ENCODE results near the gene SLC25A10. TPM values are rescaled to one million over a fixed set of nuclear protein-coding genes. Genes with fewer than 3 reads are reported as not detected.

The SLC25A10 gene
- total RNA-seq, 4 donors from 2014 or later = 23.3 to 49.3 (median 37.1) TPM

GRCh38 chr17:81681672-81682071 is 30.4 kb upstream of the SLC25A10 start:
- Histone ChIP-seq H3K9me3 (no peaks in the 10 kb centered on the region), H3K36me3 (peaks cover 8 to 36% (median 10%) of the 10 kb centered on the region in 3 donors), H3K4me3 (no peak overlapping the region), H3K27me3 (no peaks in the 10 kb centered on the region), H3K27ac (no peak overlapping the region), H3K4me1 (peaks cover 24 to 42% (median 29%) of the 10 kb centered on the region in 3 donors)
- TF ChIP-seq CTCF (IDR thresholded peaks at IDR 0.05) = no peak
- TF ChIP-seq POLR2A (IDR thresholded peaks at IDR 0.05) = no peak
- no peak for DNase-seq
- 52% methylated on average over 5 of the region's 17 CpGs; no CpG with 5 or more reads in 1 of the 2 donors for WGBS, 2 donors
- intact Hi-C loops (cut with DNase I) = no loop called here

- intact Hi-C loops (cut with DNase I) = no loop called here
- WGBS, 2 donors = 23 to 26% methylated on average over 12 of the region's 19 CpGs
- no peak for DNase-seq
- peaks cover 24 to 49% (median 29%) of the 10 kb centered on the region in 3 donors for H3K4me1 ChIP-seq
- peak overlapping the region; percentile 85 to 97 (median 95) for H3K4me3 ChIP-seq
- peak overlapping the region; percentile 86 to 98 (median 94) for H3K27ac ChIP-seq
- H3K36me3 ChIP-seq = peaks cover 18 to 46% (median 20%) of the 10 kb centered on the region in 3 donors
- no peak for TF ChIP-seq CTCF (IDR thresholded peaks at IDR 0.05)
- no peak for TF ChIP-seq POLR2A (IDR thresholded peaks at IDR 0.05)
- no peaks in the 10 kb centered on the region for H3K9me3 ChIP-seq
- no peaks in the 10 kb centered on the region for H3K27me3 ChIP-seq
Measured at GRCh38 chr17:81682565-81683207, 29.4 kb upstream of the SLC25A10 start.

GRCh38 chr17:81683208-81683583 is 28.9 kb upstream of the SLC25A10 start:
- peak overlapping the region; percentile 86 to 98 (median 94) for H3K27ac ChIP-seq
- peak overlapping the region; percentile 85 to 97 (median 95) for H3K4me3 ChIP-seq
- no peaks in the 10 kb centered on the region for H3K9me3 ChIP-seq
- intact Hi-C loops (cut with DNase I) = no loop called here
- H3K4me1 ChIP-seq = peaks cover 27 to 55% (median 32%) of the 10 kb centered on the region in 3 donors
- 0% methylated on average over 7 of the region's 37 CpGs; no CpG with 5 or more reads in 1 of the 2 donors for WGBS, 2 donors
- no peak for TF ChIP-seq CTCF (IDR thresholded peaks at IDR 0.05)
- no peak for TF ChIP-seq POLR2A (IDR thresholded peaks at IDR 0.05)
- DNase-seq = no peak
- peaks cover 22 to 52% (median 25%) of the 10 kb centered on the region in 3 donors for H3K36me3 ChIP-seq
- no peaks in the 10 kb centered on the region for H3K27me3 ChIP-seq

GRCh38 chr17:81683584-81684441 is 28.3 kb upstream of the SLC25A10 start, which contains the start of the genes ARL16 and HGS:
Gene ARL16, minus strand, starts transcription at chr17:81683797. Its CDS starts 44 bp downstream, at chr17:81683753.
Gene HGS, plus strand, starts transcription at chr17:81684011. Its CDS starts 56 bp downstream, at chr17:81684067.
- Histone ChIP-seq H3K4me3 (peak within 1 kb of the TSS; percentile 85 to 97 (median 95)), H3K36me3 (peaks cover 27 to 58% (median 31%) of the 10 kb centered on the region in 3 donors), H3K27ac (peak within 1 kb of the TSS; percentile 86 to 98 (median 94)), H3K9me3 (no peaks in the 10 kb centered on the region), H3K4me1 (peaks cover 33 to 61% (median 37%) of the 10 kb centered on the region in 3 donors), H3K27me3 (no peaks in the 10 kb centered on the region)
- peak; percentile 80 for DNase-seq
- WGBS, 2 donors = 1% methylated on average over 10 of the region's 112 CpGs; no CpG with 5 or more reads in 1 of the 2 donors
- peak in 3 of 4 donors; percentile 21 to 85 (median 73) for TF ChIP-seq POLR2A (IDR thresholded peaks at IDR 0.05)
- peak in 2 of 6 experiments; percentile 6 to 16 for TF ChIP-seq CTCF (IDR thresholded peaks at IDR 0.05)
- intact Hi-C loops (cut with DNase I) = no loop called here
